Tongue (tissue), 2 donors: ENCODE data around the gene PIGU. TPM values are rescaled to one million over a fixed set of nuclear protein-coding genes. Genes with fewer than 3 reads are reported as not detected.
"Not testable (repeated sequence)": the region's sequence is repeated elsewhere in the genome, so short reads cannot be mapped to it uniquely, and the experiment has no call there.

ENCODE experiments used
- DNase-seq: peaks from one replicate; pipeline ENCODE4 v3.0.0-alpha.2; 2015
- total RNA-seq: library from RNA; depleted of rRNA; stranded (reverse); fragments of >200 nt; gene quantifications from one replicate; pipeline ENCODE4 v1.2.3, GENCODE V29; 2014

PIGU gene
- total RNA-seq, 1 donor from 2014 or later: 8.8 TPM

DNA sequence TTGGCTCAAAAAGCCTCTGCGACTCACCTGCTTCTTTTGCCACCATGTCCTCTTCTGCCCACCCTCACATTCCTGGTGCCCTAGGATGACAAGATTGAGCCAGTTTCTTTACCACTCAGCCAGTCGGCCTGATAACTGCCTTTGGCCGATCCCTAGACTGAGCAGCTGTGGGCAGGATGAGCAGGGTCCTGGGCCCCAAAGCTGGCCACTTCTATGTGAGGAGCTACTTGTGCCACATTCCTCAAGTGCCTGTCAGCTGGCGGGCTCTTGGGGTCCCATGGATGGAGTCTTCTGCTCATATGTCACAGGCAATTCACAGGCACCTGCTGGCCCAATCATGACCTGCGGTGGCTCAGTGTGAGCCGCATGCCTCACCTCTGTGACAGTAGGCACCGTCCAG, 144.1 kb downstream of the PIGU start:
- peak; percentile 64 for DNase-seq

DNA sequence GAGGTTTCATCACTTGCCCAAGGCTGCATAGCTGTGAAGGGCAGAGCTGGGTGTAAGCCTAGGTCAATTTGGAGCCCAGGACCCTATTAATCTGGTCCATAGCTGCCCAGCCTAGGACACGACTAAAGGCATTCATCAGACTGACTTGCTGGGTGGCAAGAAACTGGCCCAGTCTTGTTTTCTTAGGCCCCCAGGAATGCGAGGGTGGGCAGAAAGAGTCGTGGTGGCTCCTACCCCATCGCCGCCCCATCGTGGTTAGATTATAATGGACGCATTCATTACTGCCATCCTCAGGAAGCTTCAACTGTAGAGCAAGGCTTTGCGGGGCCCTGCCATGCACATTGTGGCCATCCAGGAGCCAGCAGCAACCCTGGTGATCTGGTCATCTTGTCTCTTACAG, 144.6 kb downstream of the PIGU start:
- DNase-seq: no peak

DNA sequence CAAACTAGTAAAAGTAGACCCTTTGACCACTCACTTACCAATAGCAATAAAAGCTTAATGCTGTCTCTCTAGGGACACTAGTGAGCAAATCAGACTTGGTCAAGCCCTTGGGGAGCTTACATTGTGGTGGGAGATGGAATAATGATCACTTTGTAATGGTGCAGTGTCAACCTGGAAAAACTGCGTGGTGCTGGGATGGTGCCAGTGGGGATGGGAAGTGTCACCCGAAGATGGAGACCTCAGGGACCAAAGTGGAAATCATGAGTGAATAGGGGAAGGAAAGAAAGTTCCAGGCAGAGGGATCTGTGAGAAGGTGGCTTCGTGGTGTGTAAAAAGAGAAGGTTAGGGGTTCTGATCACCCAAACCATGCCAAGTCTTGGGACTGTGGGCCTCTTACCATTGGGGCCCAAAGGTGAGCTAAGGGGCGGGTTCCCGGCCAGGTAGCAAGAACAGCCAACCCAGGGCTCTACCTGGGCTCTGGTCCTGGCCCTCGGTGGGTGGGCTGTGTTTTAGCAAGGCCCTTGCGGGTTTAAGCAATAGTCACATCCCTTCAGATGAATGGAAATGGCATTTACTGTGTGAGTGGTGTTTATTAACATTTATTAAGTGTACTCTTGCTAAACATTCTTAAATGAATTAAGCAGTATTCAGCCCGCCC, 145.2 kb downstream of the PIGU start:
- DNase-seq: no peak

DNA sequence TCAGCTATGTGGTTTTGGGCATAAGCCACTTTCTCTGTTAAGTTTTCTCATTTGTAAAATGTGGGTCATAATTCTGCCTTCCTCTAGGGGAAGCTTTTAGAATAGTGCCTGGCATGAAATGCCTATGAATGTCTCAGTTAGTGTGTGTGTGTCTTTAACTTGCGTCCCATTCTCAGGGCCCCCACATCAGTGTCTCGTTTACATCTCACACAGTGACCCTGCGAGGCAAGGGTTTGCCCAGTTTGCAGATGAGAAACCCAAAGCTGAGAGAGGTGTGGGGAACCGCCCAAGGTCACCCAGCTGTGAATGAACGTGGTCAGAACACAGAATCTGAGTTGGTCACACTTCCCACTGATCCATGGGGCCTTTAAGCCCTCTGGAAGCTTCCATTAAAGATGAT, 146.6 kb downstream of the PIGU start:
- no peak for DNase-seq

DNA sequence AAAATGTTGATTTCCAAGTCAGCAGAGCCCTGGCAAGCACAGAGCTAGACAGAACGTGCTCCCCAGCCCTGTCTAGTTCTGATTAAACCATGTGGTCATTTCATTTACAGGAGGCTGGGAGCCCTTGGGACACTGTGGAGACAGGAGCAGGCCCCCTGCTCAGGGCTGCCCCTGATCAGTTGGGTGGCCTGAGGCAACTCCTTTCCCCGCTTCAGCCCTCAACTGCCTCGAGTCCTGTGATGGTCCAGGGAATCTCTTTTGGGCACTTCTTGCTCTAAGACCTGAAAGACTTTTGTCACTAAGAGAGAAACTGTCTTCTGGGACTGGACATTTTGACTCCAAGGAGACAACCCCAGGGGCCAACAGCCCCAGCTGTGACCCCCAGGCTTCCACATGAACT, 147.2 kb downstream of the PIGU start:
- DNase-seq: no peak

DNA sequence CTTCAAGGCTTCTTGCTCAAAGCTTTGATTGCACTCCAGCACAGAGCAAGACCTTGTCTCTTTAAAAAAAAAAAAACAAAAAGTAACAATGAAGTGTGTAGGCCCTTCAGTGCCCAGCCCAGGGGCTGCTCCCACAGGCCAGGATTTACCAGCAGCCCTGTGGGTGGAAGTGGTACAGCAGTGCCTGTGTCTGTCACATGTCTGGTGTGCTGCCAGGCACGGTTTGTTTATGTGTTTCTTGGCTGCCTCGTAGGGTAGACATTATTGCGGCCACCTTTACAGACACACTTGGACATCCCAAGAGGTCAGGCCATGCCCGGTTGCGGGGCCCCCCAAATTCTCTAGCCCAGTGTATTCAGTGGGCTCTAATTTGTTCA, 148.0 kb downstream of the PIGU start:
- no peak for DNase-seq

DNA sequence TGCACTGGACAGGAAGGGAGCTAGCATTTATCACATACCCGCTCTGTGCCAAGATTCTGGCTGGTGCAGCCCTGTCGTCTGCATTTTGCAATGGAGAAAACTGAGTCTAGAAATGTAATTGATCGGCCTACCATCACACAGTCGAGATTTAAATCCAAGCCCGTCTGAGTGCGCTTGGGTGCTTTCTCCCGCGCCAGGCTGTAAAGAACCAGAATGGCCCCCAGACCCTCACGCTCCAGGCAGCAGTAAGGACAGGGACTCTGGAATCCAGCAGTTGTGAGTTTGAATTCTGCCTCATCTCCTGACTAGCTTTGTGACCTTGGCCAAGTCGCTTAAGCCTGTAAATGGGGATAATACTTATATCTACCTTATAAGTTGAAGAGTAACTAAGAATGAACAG, 149.9 kb downstream of the PIGU start:
- DNase-seq: no peak

DNA sequence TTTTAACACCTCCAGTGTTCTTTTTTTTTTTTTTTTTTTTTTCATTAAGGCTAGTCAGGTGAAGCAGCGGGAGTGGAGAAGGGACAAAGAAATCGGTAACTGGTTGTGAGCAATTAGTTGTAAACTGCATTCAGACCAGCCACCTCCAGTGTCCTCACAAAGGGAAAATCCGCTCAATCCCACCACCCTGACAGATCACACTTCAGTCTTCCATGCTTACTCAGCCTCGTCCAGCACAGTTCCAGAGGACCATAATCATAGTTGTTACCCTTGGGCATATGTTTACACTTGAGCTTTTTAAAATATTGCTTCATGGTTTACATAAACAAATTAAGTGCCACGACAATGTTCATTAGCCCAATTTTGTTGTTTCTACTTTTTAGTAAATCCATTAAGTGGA, 150.4 kb downstream of the PIGU start:
- DNase-seq: no peak

DNA sequence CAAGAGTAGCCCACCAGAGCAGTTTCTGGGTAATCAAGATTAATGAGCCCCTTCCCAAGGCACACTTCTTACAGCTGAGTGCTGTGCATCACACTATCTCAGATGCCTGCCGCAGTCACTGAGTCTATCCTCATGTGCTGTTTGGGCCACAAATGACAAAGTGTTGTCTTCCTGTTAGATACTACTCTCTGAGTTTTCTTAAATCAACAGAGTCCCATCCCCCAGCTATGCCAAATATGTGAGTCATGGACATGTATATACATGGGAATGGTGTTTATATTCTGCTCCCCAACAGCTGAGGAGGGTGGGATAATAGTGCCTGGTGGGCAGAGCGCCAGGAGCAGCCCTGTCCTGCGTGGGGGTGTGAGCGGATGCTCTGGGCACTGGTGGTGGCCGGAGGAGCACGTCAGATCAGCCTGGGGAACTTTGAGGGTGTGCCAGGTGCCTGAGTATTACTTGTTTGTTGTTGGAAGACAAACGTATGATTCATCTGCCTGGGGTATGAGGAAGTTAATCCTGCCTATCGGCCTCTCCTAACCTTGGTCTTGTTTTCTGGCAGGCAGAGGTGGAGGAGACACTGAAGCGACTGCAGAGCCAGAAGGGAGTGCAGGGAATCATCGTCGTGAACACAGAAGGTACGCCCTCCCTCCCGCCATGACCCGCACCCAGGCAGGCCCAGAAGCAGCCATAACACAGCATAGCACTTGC, 151.0 kb downstream of the PIGU start:
- DNase-seq: peak; percentile 83

DNA sequence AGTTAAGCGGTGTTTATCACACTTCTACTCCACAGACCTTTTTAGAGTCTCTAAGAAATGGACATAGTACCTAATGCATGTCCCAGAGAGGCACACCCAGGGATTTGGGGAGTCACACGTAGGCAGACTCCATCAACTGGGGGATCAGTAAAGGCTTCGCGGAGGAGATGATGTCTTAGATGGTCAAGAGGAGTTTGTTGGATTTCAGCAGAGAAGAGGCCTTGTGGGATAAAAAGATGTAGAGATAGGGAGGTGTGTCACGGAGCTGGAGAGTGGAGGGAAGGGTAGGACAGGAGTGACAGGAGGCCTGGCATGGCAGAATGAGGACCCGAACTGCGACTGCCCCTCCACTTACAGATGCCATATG, 151.6 kb downstream of the PIGU start:
- no peak for DNase-seq

DNA sequence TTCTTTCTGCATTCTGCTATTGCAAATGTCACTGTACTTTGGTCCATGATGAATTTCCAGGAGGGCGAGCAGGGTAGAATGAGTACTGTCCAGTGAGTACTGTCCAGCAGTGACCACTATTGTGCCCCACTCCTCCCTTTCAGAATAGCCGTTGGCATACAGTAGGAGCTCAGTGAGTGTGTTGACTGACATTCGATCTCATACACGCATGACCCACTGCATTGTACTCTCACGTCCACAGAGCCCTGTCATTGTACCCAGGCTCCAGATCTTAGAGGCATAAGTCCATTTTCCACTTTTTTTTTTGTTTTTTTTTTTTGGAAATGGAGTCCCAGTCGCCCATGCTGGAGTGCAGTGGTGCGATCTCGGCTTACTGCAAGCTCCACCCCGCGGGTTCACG, 152.5 kb downstream of the PIGU start:
- no peak for DNase-seq

DNA sequence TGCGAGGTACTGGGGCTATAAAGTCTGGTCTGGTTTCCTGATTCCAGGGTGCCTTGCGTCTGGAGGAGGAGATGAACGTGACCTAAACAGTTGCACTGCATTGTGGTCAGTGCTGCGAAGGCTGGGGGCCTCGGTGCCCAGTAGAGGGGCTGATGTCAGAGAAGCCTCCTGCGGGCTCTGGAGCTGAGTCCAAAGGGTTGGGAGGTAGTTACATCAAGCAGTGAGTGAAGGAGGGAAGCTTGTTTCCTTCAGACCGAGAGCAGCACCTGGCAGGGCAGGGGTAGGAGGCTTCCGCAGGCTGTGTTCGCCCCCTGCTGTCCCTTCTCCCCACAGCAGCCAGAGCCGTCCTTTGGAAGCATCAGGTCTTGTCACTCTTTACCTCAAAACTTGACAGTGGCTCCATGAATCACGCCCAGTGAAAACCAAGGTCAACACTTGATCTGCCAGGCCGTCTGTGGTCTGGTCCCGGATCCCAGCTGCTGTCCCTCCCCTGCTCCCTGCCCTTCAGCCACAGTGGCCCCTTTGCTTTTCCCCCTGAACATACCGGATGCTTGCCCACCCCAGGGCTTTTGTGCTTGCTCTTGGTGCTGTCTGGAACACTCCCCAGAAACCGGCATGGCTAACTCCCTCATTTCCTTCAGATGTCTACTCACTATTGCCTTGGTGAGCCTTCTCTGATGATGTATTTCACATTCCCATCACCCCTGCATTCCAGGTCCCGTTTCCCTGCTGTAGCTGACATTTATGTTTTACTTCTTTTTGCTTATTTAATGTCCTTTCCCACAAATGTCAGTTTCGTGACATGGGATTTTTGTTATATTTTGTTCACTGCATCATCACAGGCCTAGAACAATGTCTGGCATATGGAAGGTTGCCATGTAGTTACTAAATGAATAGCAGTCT, 153.7 kb downstream of the PIGU start:
- peak; percentile 67 for DNase-seq

DNA sequence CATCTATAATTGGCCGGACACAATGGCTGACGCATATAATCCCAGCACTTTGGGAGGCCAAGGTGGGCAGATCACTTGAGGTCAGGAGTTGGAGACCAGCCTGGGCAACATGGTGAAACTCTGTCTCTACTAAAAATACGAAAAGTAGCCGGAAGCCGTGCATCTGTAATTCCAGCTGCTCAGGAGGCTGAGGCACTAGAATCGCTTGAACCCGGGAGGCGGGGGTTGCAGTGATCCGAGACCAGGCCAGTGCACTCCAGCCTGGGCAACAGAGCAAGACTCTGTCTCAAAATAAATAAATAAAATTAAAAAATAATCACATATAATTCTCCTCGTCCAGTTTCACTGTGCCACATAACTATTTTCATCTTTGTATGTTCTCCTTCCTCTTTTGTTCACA, 157.1 kb downstream of the PIGU start:
- DNase-seq: not testable (repeated sequence)

DNA sequence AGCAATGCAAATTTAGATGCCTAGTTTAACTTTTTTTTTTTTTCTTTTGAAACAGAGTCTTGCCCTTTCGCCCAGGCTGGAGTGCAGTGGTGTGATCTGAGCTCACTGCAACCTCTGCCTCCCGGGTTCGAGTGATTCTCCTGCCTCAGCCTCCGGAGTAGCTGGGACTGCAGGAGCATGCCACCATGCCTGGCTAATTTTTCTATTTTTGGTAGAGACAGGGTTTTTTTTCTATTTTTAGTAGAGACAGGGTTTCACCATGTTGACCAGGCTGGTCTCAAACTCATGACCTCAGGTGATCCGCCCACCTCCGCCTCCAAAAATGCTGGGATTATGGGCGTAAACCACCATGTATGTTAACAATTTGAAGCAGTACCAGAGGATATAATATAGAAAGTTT, 158.0 kb downstream of the PIGU start:
- DNase-seq: not testable (repeated sequence)

DNA sequence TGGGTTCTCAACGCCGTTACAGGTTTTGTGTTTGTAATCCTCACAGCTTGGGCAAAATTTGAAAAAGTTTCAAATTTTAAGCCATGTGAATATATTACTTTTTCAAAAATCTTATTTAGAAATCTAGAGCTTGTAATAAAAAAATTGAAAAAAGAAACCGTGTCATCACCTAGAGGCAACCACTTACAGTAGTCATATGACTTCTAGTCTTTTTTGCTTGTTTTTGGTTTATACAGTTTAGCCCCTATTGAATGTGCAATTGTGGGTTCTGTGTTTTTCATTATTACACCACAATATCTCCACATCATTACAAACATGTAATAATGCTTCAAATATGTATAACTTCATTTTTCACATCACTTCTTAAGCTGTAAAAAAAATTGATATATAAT, 159.8 kb downstream of the PIGU start:
- DNase-seq: no peak

DNA sequence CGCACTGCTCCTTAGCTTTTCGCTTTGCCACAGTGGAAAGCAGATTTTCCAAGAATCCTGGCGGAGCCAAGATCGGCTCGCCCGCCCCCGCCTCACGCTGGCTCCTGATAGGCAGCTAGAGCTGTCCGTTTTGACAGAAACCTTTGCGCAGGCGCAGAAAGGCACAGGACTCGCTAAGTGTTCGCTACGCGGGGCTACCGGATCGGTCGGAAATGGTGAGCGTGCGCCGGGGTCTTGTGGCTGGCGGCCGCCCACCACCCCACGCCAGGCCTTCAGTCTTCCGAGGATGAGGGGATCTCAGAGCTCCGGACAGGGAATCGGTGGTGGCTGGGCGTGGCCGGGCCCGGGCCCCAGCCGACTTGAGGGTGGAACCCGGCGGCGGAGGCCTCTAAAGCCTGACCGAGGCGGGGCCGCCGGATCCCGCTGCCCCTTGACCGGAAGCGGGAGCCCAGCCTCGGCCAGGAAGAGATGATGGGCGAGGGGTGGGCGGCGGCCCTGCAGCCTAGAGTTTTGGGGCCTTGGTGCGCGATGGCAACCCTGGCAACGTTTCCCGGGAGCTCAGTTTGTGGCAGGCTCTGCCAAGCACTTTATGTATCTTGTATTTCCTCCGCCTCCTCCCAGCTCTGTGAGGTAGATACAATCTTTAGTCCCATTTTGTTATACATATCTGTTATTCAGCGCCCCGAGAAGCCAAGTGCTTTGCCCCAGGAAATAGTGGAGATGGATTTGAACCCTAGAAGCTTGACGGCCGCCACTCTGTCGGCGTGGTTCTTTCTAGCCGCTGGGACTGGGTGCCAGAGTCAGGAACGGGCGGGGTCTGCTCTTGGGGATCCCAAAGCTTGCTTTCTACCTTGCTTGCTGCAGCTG, 160.4 kb downstream of the PIGU start, which contains the start of gene DYNLRB1:
DYNLRB1 (plus strand) TSS at position 176 of the 867 bp plus-strand sequence; CDS start at position 213, 37 bp downstream.
- DNase-seq: peak; percentile 99

DNA sequence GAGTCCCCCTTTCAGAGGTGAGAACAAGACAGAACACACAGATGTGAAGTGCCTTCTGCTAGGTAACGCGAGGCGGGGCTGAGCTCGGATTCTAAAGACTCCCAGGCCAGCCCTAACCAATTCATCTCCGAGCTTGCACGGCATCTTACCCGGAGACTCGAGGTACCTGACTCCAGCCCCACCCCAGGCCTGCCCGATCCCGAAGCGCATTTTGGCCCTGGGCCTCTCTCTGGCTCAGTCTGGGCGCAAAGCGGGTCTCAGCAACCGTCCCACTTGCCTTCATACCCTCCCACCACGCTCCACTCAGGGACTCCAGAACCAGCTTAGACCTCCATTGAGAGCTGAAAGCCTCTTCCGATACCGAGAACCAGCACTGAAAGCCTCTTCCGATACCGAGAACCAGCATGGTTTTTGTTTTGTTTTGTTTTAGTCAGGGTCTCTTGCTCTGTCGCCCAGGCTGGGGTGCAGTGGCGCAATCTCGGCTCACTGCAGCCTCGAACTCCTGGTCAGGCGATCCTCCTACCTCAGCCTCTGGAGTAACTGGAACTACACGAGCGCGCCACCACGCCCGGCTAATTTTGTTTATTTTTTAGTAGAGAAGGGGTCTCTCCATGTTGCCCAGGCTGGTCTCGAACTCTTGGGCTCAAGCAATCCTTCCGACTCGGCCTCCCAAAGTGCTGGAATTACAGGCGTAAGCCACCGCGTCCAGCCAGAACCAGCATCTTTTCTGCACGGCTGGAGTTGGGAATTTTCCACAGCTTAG, 161.2 kb downstream of the PIGU start:
- peak; percentile 87 for DNase-seq

DNA sequence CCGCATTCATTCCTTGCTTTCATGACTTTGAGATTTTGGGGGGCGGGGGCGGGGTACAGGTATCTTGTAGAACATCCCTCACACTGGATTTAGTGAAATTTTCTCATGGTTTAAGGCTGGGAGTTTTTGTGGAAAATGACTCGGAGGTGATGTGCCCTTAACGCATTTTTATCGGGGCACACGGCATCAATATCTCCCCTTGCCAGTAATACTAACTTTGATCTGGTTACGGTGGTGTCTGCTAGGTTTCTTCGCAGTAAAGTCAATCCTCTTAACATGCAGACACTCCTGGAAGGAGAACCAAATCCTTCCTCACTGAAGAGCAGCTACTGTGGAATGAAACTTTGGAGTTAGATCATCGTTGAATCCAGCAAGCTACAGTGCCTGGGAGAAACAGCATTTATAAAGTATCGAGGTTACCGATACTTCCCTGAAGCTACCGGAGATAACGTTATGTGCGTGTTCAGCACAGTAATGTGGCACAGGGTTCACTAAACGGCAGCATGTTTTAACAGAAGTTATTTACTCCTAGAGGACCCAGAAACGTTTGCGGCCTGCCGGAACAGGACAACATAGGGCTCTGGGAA, 161.9 kb downstream of the PIGU start:
- DNase-seq: no peak

DNA sequence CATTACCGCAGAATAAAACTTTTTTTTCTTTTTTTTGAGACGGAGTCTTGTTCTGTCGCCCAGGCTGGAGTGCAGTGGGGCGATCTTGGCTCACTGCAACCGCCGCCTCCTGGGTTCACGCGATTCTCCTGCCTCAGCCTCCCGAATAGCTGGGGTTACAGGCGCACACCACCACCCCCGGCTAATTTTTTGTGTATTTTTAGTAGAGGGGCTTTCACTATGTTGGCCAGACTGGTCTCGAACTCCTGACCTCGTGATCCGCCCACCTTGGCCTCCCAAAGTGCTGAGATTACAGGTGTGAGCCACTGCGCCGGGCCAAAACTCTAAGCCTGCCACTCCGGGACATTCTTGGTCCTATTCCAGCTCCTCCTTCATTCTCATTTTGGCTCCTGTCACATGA, 162.9 kb downstream of the PIGU start:
- not testable (repeated sequence) for DNase-seq

DNA sequence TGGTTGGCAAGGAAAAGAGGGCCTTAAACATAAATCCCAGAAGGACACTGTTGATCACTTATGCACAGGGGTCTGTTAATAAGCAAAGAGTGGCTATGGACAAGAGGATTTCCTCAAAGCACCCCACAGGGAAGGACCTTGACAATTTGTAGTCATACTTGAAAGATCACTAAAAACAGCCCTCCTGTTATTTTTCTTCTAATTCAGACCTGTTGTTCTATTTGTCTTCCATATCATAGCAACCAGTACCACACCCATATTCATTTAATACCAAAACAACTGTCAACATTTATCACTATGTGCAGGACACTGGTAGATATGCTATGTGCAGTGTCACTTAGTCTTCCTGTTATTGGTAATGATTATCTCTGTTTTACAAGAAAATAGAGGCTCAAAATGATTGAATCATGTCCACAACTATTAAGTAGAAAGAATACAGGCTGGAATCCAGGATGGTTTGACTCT, 163.9 kb downstream of the PIGU start:
- no peak for DNase-seq
